Stimulated activated CD4-positive, alpha-beta T cell treated with anti-CD3 and anti-CD28 coated beads, Interleukin-12 subunit alpha, Interleukin-12 subunit beta, amount 100 ng/mL, for 48 hours (primary cell): ENCODE data around the gene AR.
A peak's percentile ranks its signal among the peaks of the same experiment; 100 is the strongest.

Experiments used
- DNase-seq, 3 donors: peaks; one replicate each; pipeline ENCODE4 v3.0.0-alpha.2; 2020; ENCODE audit warnings: low read depth in 2 of 3, low spot score in 1 of 3

The AR gene

GRCh38 chrX:67543818-67544217 is at the start of gene AR:
TSS of gene AR (plus strand) at chrX:67544021. CDS start at chrX:67545147, 1,126 bp downstream.
- DNase-seq = no peak

GRCh38 chrX:67500617-67501016 is 43.2 kb upstream of the AR start:
- no peak for DNase-seq

DNA sequence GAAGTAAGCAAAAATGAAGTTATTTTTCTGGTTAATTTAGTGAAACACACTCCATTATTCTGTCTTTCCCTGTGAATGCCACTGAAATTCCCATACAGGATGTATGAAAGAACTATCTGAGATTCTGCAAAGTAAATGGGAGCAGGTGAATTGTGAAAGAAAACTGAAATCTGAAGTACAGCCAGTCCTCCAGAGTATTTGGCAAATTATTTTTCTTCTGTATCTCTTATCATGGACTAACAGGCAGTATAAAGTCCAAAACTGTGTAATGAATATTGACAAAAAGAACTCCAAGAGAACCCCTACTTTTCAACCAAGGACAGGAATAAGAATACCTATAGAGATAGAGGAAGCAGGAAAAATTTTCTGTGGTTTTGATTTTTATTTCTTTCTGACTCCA is 40.8 kb upstream of the AR start:
- DNase-seq = no peak

GRCh38 chrX:67503453-67503852 is 40.4 kb upstream of the AR start:
- no peak for DNase-seq

DNA sequence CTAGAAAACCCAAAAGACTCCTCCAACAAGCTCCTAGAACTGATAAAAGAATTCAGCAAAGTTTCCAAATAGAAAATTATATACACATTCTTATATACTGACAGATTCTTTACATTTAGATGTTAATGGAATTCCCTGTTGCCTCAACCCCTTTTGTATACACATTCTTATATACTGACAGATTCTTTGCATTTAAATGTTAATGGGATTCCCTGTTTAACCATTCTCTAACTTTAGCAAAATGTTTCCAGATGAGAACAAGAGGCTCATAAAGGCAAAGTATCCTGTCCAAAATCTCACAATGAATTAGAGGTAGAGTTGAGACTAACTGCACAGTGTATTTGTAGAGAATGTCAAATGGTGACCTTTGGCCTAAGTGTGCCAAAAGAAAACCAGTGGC is 23.1 kb upstream of the AR start:
- DNase-seq = no peak

DNA sequence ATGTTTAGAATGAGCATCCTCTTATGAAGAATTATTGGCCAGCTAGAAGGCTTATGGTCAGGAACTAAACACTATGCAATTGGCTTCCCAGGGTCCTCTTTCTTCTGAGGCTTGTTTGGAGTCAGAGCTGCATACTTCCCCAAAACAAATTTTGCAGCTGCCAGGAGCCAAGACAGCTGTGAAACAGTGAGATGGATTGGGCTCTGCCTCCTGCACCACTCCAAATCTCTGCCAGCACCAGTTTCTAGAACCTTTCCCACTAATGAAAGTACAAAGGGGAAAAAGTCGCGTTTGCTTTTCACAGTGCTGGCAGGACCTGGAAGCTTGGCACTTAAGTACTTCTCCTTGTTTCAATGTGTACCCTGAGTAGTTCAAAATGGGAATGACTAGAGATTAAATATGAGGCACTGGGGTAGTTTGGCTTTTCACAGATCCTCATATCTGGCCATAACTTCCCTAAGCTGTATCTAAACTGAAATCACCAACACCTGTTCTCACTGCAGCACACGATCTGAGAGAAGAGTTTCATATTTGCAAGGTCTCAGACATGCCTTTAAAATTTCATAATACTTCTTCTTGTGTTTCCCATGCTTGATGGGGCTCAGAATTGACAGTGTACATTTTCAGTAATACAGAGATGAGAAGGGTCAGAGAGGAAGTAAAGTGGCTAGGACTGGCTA is 20.7 kb upstream of the AR start:
- DNase-seq = no peak

GRCh38 chrX:67523932-67524331 is 19.9 kb upstream of the AR start:
- DNase-seq = no peak

GRCh38 chrX:67524428-67524827 is 19.4 kb upstream of the AR start:
- DNase-seq = no peak

DNA sequence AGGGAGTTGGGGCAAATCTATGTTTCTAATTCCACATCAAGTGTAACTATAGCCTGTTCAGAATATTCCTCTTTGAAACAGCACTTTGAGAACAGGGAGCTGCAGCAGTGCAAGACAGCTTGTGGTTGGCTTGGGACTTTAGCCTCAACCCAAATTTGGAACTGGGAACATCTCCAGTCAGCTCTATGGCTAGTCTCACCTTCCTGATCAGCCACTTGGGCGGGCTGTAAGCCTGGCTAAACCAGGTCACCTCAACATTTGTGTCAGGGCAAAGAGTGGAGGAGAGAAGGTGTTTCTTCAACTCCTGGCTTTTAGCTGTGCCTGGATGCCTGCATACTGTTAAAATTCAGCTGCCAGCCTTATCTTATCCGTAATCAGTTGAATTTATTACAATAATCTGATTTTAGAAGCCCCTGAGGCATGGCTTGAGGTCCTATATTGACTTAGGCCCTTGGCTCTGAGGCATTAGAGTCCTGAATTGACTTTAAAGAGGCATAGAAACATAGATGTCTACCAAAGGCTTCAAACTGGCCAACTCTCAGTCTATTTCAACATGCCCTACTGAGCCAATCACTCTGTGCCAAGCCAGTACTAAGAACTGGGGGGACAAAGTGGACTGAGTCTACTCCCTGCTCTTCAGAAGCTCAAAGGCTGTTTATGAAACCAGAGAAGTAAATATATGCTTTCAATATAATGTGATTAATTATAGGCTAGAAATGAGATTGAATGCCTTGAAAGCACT is 18.7 kb upstream of the AR start:
- DNase-seq = no peak

DNA sequence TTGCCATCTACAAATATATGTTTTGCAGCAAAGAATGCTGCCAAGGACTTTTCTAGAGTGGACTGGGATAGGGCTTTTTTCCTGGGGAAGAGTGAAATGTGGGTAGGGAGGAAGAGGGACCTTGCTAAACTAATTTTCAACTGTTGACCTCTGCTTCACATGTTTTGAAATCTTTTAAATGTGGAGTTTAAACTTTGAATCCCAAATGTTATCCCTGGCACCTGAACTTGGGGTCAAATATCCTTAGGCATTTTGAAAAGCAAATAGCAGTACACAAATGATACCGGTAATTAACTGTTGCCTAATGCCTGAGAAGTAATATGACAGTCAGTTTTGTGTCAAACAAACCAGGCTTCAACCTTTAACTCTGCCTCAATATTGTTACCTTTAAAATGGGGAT is 7.3 kb upstream of the AR start:
- no peak for DNase-seq

- no peak for DNase-seq
Measured at GRCh38 chrX:67538383-67538782, 5.4 kb upstream of the AR start.

DNA sequence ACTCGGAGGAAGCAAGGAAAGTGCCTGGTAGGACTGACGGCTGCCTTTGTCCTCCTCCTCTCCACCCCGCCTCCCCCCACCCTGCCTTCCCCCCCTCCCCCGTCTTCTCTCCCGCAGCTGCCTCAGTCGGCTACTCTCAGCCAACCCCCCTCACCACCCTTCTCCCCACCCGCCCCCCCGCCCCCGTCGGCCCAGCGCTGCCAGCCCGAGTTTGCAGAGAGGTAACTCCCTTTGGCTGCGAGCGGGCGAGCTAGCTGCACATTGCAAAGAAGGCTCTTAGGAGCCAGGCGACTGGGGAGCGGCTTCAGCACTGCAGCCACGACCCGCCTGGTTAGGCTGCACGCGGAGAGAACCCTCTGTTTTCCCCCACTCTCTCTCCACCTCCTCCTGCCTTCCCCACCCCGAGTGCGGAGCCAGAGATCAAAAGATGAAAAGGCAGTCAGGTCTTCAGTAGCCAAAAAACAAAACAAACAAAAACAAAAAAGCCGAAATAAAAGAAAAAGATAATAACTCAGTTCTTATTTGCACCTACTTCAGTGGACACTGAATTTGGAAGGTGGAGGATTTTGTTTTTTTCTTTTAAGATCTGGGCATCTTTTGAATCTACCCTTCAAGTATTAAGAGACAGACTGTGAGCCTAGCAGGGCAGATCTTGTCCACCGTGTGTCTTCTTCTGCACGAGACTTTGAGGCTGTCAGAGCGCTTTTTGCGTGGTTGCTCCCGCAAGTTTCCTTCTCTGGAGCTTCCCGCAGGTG is 637 bp downstream of the AR start:
- DNase-seq = no peak

GRCh38 chrX:67545036-67545821 is 1.4 kb downstream of the AR start:
- no peak for DNase-seq

DNA sequence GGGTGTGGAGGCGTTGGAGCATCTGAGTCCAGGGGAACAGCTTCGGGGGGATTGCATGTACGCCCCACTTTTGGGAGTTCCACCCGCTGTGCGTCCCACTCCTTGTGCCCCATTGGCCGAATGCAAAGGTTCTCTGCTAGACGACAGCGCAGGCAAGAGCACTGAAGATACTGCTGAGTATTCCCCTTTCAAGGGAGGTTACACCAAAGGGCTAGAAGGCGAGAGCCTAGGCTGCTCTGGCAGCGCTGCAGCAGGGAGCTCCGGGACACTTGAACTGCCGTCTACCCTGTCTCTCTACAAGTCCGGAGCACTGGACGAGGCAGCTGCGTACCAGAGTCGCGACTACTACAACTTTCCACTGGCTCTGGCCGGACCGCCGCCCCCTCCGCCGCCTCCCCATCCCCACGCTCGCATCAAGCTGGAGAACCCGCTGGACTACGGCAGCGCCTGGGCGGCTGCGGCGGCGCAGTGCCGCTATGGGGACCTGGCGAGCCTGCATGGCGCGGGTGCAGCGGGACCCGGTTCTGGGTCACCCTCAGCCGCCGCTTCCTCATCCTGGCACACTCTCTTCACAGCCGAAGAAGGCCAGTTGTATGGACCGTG is 2.2 kb downstream of the AR start:
- no peak for DNase-seq

- no peak for DNase-seq
Measured at GRCh38 chrX:67546496-67547423, 2.9 kb downstream of the AR start.

- DNase-seq = peak in 1 of 3 donors; percentile 13
Measured at GRCh38 chrX:67555578-67556203, 11.9 kb downstream of the AR start.

GRCh38 chrX:67558267-67558666 is 14.4 kb downstream of the AR start:
- no peak for DNase-seq

DNA sequence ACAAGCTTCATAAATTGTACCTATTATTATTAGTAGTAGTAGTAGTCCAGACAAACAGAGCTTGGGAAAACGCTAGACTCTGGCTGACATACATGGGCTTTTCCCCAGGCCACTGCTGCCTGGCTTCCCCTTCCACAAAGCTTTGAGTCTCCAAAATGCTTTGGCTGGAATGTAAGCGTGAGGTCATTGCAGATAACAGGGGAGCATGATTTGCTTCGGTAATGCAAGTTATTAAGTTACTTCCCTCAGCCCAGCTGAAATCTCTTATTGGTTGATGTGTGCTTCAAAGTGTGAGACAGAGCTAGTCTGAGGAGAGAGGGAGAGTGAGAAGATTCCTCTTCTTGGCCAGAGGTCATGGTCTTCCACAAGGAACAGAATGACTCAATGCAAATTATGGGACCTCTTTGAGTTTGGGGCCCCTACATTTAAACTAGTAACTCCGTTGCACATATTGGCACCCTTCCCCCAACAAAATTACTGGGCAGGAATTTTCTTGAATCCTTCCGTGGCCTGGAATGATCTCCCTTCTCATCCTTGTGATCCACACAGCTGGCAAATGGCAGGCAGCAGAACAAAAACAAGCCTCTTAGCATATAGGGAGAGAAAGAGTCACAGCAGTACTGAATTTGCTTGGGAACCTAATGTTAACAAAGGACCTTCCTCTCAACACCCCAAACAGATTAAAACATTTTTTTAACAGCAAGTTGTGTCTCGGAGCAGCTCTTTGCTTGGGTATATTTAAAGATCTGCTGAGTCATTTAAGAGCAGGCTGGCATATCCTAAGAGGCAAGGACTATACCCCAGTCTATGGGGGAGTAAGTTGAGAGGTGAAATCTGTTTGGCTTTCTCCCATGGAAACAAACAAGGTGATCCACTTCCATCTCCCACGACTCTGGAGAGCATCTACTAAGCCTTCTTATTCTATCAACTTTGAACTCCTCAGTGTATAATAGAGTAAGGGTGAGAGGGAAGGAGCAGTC is 19.9 kb downstream of the AR start:
- DNase-seq = no peak
